ENCODE results near the gene ZNF574. TPM values are rescaled to one million over a fixed set of nuclear protein-coding genes. Genes with fewer than 3 reads are reported as not detected.

ZNF574 gene
- total RNA-seq, 1 donor from 2014 or later: 18.7 TPM

DNA sequence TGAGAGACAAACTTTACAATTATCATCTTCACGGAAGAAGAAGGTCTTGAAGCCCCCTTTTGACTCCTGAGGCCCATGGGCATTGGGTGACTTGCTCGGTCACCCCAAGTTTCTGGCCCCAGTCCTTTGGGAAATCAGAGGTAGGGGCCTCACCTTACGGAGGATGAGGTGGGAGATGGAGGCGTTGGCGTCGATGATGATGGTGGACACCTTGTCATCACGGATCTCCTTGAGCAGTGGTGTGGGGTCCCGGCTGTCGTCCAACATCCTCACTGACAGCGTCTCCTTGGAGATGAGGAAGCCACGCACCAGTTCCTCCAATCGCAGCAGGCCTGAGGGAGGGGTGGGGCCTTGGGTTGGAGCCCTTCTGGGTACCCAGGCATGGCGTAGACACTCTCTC is 16.8 kb upstream of the ZNF574 start:
- DNase-seq (ENCODE audit: low spot score): no peak

DNA sequence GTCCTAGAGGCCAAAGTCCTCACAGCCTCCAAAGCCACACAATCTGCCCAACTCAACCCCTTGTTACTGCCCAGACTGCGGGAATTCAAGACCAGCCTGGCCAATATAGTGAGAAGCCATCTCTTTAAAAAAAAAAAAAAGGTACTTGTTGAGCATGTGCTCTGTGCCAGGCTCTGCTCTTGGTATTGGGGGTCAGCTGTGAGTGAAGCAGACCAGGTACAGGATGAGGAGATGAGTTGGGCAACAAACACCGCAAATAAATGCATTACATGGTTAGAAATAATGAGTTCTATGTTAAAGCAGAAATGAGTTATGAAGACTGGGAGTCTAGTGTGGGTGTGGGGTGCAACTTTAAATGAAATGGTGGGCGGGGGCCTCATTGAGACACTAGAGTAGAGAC is 15.8 kb upstream of the ZNF574 start:
- DNase-seq (ENCODE audit: low spot score): no peak

DNA sequence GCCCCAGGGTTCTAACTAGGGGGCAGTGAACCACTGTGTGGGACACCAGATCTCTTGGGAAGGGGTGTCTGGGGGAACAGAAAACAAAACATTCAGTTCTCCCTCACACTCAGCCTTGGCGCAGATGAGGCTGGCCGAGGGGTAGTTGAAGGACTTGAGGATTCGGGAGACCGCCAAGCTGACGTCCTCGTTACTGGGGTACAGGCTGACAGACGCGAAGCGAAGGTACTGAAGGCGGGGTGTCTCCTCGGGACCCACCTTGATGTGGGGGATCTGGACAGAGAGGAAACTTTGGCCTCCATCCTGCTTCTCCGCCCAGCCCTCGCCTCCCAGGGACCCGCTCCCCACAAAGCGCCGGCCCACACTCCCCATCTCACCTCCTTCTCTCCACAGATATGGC is 13.6 kb upstream of the ZNF574 start:
- no peak for DNase-seq (ENCODE audit: low spot score)

DNA sequence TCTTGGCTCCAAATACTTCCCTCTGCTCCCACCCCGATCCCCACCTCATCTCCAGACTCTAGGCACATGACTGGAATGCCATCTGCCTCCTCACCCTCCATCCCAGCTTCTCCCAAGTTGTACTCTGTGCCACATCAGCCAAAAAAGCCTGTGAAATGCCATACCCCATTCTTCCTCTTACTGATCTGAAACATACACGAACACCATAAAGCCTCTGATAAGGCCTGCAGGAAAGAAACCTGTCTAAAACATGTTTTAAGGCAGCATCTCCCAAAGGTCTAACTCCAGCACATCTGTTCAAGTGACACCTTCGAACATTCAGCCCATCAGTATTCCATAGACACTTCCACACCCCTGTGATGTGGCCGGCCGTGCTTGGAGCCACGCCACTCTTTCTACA is 11.5 kb upstream of the ZNF574 start:
- no peak for DNase-seq (ENCODE audit: low spot score)

DNA sequence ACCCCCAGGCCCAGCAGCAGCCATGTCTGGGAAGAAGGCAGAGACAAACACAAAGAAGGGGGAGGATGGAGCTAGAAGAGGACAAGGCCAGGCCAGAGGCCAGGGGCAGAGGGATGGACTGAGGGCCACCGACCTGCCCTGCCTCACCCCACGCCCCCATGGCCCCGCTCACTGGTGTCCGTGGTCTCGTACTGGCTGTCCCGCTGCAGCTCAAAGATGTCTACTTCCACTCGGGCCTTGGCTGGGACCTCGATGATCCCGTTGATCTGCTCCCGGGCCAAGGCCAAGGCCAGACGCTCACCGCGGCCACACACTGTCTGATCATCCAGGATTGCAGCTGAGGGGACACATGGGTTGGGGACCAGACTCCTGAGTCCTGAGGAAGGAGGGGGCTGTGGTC is 10.9 kb upstream of the ZNF574 start:
- DNase-seq (ENCODE audit: low spot score): no peak

DNA sequence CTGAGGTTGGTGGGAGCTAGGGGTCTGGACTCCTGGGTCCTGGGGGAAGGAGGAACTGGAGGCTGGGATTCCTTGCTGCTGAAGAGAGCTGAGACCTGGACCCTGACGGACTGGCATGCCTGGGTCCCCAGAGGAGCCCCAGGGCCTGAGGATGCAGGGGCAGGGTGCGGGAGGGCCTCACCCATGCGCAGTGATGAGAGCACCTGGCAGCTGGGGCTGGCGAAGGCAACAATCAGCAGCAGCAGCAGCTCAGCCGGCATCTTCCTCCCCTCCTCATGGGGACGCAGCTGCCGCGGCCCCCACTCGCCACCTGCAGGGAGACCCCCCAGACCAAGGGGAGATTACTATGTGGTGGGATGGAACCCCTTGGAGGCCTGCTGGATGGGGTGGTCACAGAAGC is 10.5 kb upstream of the ZNF574 start:
- no peak for DNase-seq (ENCODE audit: low spot score)

DNA sequence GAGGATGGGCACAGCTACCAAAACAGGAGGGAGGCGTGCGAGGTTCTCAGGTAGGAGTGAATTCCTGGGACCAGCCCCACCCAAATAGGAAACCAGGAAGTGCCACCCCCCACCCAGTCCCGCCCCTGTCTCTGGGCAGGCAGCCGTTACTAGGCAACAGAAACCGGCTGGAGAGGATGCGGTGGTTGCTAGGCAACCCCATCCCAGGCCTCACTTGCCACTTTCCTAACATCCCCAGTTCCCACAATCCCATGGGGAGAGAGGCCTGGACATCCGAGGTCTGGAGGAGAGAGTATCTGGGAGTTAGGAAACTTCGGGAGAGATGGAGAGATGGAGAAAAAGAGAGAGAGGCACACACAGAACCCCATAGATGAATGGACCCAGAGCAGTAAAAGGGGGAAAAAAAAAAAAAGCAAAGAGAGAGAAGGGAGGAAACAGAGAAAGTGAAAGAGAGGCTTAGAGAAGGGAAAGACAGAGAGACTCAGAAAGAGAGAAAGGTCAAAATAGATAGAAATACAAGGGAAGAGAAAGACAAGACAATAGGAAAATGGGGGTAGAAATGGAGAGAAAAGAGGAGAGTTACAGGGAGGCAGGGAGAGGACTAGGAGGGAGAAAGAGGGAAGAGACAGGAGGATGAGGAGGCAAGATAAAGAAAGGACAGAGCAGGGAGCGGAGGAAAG is 9.8 kb upstream of the ZNF574 start:
- DNase-seq (ENCODE audit: low spot score): no peak

DNA sequence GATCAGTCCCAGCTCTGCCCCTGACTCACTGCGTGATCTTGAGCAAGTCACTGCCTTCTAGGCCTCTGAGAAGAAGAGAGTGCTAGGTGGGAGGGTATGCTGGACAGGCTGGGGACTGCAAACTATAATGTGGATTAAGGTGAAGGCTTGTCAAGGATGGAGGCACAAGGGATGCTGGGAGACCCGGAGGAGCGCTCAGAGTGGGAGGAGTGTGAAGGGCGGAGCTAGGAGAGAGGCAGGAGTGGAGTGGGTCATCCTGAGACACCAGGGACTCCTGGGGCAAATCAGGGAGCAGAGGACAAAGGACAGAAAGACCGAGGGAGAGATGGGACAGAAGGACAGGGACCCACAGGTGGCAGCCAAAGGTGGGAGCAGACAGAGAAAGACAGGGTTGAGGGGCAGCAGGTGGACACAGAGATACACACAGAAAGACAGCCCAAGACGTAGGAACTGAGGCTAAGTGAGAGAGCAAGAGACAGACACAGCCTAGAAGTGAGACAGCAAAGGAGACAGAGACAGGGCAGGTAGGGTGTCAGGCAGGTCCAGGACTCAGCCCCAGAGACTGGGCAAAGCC is 8.6 kb upstream of the ZNF574 start:
- DNase-seq (ENCODE audit: low spot score): no peak

DNA sequence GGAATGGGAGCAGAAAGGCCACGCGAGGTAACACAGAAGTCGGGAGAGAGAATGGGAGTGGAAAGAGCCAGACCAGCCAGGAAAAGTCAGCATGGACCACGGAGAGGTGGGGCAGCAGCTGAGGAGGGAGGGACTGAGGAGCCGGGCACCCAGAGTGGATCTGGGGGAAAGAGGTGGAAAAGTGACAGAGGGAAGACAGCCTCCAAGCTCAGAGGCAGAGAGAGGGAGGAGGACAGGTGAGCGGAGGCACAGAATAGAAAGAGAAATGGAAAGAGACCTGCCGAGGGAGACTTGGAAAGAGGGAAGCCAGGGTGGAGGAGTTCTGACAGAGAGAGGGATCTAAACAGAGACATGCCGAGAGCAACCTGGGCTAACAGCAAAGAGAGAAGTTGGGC is 7.6 kb upstream of the ZNF574 start:
- DNase-seq (ENCODE audit: low spot score): no peak

DNA sequence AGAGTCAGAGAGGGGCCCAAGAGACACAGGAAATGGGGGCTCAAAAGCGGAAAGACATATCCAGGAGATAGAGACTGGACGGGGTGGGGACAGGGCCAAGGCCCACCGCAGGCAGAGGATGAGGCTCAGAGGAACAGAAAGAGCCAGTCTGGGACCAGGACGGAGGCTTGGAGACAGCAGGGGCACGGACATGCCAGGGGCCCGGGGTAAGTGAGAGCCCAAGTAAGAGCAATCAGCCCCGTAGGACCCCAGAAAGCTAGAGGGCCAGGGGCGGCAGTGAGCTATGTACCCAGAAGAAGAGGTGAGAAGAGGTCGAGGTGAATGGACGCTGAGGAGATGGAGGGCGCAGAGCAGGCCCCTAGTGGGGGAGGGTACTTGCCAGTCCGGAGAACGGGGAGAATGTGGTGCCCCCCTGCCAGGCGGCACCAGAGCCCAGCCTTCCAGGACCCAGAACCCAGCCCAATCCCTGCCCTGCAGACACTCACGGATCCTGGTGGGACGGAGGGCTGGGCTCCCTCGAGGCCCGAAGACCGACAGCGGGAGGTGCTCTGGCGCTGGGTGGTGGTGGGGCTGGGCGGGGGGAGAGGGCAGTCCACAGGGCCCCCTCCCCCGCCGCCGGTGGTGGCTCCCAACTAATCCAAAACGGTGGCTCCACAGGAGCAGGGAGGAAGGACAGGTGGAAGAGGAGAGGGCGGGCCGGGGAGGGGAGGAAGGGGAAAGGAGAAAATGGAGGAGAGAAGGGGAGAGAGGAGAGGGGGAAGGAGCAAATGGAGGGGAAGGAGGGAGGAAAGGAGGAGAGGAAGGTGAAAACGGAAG is 7.0 kb upstream of the ZNF574 start:
- no peak for DNase-seq (ENCODE audit: low spot score)

DNA sequence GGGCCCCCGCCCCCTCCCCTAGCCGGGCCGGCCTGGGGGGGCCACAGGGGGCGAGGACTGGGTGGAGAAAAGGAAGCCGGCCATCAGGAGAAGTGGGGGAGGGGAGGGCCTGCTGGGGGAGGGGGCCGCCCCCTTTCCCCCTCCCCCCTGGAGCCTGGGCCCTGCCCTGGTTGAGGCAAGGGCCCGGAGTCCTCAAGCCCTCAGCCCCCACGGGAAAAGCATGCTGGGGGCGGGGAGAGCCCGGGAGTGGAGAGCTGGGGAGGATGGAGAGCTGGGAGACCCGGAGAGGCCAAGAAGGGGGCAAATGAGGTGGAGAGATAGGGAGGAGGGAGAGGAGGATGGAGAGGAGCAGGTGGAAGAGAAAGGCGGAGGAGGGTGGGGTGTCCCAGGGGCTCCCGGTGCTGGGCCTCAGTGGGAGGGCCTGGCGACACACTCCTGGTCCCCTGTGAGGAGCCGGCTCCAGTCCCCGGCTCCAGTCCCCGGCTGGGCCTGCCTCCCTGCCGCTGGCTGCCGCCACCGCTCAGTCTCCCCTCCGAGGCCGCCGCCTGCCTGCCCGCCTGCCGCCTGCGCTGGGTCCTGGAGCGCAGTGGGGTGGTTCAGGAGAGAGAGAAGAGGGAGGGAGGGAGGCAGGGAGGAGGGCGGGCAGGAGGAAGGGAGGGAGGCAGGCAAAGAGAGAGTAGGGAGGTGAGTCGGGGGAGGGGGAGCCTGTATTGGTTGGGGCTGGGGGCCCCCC is 6.2 kb upstream of the ZNF574 start, which contains the start of gene GRIK5:
Gene GRIK5, minus strand, starts transcription at position 588 of the 733 bp plus-strand sequence. CDS start 4,436 bp downstream, outside the sequence.
- DNase-seq (ENCODE audit: low spot score): no peak

DNA sequence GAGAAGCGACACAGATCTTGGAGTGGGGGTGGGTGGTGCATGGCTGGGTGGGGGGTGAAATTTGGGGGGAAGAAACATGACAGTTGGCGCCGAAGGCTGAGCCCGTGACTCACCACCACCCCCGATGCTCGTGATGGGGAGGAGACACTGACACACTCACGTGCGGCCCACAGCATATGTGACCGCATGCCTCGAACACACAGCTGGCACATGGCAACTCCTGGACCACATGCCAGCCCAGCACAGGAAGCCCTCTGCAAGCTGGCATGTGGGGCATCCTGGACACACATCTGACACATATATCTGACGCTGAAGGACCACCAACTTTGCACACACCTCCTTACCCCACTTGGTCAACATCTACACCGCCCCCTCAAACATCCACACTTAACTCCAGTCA is 4.7 kb upstream of the ZNF574 start:
- no peak for DNase-seq (ENCODE audit: low spot score)

DNA sequence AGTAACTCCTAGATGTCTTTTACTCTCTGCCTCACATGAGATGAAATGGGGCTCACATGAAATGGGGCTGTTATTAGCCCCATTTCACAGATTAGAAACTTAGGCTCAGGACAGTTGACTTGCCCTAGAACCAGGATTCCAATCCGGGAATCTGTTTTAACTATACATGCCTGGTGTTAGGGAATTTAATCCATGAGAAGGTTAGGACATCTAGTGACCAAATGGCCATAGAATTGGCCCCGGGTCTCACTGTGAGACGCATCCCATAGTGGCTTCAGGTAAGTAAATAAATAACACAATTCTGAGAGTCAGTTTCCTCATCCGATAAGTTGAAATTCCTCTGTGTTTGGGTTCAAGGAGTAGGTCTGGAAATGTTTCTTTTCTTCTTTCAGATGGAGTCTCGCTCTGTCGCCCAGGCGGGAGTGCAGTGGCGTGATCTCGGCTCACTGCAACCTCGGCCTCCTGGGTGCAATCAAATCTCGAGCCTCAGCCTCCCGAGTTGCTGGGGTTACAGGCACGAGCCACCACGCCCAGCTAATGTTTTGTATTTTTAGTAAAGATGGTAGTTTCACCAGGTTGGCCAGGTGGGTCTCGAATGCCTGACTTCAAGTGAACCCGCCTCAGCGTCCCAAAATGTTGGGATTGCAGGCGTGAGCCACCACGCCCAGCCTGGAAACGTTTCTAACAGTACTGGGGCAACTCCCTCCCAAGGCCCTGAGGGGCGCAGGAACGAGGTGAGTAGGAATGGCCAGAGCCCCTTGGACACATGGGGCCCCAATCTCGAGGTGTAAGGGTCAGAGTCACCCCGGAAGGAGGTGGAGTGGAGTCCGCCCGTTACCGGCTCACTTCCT is 1.2 kb upstream of the ZNF574 start:
- no peak for DNase-seq (ENCODE audit: low spot score)

DNA sequence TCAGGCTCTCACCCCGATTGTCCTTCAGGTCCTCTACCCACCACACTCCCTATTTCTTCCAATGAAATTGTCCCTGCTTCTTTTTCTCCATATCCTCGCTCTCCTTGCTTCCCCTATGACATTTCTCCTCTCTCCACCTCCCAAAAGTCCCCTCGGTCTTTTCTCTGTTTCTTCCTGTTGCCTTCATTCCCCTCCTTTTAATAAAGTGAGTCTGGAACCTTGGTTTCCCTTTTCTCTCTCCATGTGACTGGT is 676 bp upstream of the ZNF574 start:
- no peak for DNase-seq (ENCODE audit: low spot score)

DNA sequence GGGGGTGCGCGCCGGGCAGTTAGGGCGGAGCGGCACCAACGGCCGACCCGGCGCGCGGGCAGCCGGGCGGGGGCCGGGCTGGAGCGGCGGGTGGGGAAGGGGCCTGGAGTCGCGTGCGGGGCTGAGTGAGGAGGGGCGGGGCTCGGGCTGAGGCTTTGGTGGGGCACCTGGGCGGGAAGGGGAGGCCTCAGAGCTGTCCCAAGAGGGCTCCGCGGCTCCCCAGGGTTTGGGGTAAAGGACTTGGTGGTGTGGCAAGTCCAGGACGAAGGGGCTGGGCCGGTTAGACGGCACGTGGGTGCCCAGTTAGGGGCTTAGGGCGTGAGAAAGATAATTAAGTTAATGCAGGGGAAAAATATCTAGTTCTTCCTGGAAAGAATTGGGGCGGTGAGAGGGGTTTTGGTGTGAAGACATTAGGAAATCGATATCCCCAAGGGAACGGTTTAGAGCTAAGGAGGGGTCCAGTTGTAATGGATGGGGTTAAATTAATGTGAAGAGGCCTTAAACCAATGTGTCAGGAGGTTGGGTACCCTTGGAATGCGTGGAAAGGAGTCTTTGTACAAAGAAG is 496 bp downstream of the ZNF574 start:
- DNase-seq (ENCODE audit: low spot score): no peak

DNA sequence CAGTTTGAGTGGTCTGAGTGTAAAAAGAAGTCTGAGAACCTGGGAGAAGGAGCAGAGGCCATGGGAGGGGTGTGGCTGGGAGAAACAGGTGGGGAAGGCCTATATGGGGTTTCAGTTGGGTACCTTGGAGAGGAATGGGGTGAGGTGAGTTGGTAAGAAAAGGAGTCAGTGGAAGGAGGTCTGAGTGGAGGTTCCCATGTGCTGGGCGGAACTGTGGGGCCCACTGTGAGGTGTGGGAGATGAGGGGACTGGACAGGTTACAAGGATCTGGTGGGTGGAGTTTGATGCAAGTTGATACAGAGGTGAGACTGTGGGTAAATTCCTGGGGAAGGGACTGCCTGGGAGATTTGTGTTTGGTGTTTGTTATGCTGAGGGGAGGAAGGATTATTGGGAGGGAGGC is 2.1 kb downstream of the ZNF574 start:
- DNase-seq (ENCODE audit: low spot score): no peak

DNA sequence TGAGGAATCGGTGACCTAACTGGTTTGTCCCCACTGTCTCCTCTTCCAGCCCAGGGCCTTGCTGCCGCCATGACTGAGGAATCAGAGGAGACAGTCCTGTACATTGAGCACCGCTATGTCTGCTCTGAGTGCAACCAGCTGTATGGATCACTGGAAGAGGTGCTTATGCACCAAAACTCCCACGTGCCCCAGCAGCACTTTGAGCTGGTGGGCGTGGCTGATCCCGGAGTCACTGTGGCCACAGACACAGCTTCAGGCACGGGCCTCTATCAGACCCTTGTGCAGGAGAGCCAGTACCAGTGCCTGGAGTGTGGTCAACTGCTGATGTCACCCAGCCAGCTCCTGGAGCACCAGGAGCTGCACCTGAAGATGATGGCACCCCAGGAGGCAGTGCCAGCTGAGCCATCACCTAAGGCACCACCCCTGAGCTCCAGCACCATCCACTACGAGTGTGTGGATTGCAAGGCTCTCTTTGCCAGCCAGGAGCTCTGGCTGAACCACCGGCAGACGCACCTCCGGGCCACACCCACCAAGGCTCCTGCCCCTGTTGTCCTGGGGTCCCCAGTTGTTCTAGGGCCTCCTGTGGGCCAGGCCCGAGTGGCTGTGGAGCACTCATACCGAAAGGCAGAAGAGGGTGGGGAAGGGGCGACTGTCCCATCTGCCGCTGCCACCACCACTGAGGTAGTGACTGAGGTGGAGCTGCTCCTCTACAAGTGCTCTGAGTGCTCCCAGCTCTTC is 2.7 kb downstream of the ZNF574 start:
- no peak for DNase-seq (ENCODE audit: low spot score)

DNA sequence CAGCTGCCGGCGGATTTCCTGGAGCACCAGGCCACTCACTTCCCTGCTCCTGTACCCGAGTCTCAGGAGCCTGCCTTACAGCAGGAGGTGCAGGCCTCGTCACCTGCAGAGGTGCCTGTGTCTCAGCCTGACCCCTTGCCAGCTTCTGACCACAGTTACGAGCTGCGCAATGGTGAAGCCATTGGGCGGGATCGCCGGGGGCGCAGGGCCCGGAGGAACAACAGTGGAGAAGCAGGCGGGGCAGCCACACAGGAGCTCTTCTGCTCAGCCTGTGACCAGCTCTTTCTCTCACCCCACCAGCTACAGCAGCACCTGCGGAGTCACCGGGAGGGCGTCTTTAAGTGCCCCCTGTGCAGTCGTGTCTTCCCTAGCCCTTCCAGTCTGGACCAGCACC is 3.3 kb downstream of the ZNF574 start:
- no peak for DNase-seq (ENCODE audit: low spot score)

DNA sequence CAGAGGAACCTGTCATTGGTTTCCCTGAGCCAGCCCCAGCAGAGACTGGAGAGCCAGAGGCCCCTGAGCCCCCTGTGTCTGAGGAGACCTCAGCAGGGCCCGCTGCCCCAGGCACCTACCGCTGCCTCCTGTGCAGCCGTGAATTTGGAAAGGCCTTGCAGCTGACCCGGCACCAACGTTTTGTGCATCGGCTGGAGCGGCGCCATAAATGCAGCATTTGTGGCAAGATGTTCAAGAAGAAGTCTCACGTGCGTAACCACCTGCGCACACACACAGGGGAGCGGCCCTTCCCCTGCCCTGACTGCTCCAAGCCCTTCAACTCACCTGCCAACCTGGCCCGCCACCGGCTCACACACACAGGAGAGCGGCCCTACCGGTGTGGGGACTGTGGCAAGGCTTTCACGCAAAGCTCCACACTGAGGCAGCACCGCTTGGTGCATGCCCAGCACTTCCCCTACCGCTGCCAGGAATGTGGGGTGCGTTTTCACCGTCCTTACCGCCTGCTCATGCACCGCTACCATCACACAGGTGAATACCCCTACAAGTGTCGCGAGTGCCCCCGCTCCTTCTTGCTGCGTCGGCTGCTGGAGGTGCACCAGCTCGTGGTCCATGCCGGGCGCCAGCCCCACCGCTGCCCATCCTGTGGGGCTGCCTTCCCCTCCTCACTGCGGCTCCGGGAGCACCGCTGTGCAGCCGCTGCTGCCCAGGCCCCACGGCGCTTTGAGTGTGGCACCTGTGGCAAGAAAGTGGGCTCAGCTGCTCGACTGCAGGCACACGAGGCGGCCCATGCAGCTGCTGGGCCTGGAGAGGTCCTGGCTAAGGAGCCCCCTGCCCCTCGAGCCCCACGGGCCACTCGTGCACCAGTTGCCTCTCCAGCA is 4.2 kb downstream of the ZNF574 start:
- no peak for DNase-seq (ENCODE audit: low spot score)

All from ureter (tissue), 1 donor.